WTC11 (cell line): Measurements from ENCODE around the gene KCNB1.

Source experiments
- IRF2 ChIP-seq: sonication (generic); formaldehyde crosslinking; IDR thresholded peaks from 2 replicates; pipeline ENCODE4 v1.8.0; 2022; ENCODE audit warnings: low read depth, missing genetic modification reagents, borderline replicate concordance
- NFYB ChIP-seq: sonication (generic); formaldehyde crosslinking; conservative IDR thresholded peaks from 2 replicates; pipeline ENCODE4 v1.8.0; 2022; ENCODE audit warnings: low read depth, missing genetic modification reagents
- RELA ChIP-seq: sonication (generic); formaldehyde crosslinking; IDR thresholded peaks from 2 replicates; pipeline ENCODE4 v1.8.1; 2022; ENCODE audit warnings: missing genetic modification reagents, mild to moderate bottlenecking, borderline replicate concordance
- TCF7 ChIP-seq: sonication (generic); formaldehyde crosslinking; IDR thresholded peaks from 2 replicates; pipeline ENCODE4 v1.8.0; 2022; ENCODE audit warnings: mild to moderate bottlenecking, low read depth, missing genetic modification reagents, moderate library complexity
- ZBTB21 ChIP-seq: sonication (generic); formaldehyde crosslinking; IDR thresholded peaks from 2 replicates; pipeline ENCODE4 v1.8.1; 2023; ENCODE audit warnings: mild to moderate bottlenecking, missing genetic modification reagents, borderline replicate concordance
- ZNF219 ChIP-seq: sonication (generic); formaldehyde crosslinking; IDR thresholded peaks from 2 replicates; pipeline ENCODE4 v1.8.0; 2023; ENCODE audit warnings: missing genetic modification reagents, mild to moderate bottlenecking, borderline replicate concordance
- TF ChIP-seq, protein P1 (sequence below): sonication (generic); formaldehyde crosslinking; IDR thresholded peaks from 2 replicates; pipeline ENCODE4 v1.8.1; 2023; ENCODE audit warnings: mild to moderate bottlenecking, missing genetic modification reagents, moderate library complexity
- TF ChIP-seq, protein P2 (sequence below): fragments of 200-600 bp; IDR thresholded peaks from 2 replicates; pipeline ENCODE4 v1.8.0; 2022; ENCODE audit warnings: antibody characterized with exemption
- TF ChIP-seq, protein P3 (sequence below): sonication (generic); formaldehyde crosslinking; IDR thresholded peaks from 2 replicates; pipeline ENCODE4 v1.8.1; 2022; ENCODE audit warnings: low read depth, mild to moderate bottlenecking, moderate library complexity, missing genetic modification reagents, borderline replicate concordance
- TF ChIP-seq, protein P4 (sequence below): sonication (generic); formaldehyde crosslinking; conservative IDR thresholded peaks from 2 replicates; pipeline ENCODE4 v1.8.1; 2023; ENCODE audit warnings: mild to moderate bottlenecking, low read depth, missing genetic modification reagents, moderate library complexity
- TF ChIP-seq, protein P5 (sequence below): sonication (generic); formaldehyde crosslinking; IDR thresholded peaks from 2 replicates; pipeline ENCODE4 v1.8.1; 2022; ENCODE audit warnings: mild to moderate bottlenecking, moderate library complexity, missing genetic modification reagents

DNA sequence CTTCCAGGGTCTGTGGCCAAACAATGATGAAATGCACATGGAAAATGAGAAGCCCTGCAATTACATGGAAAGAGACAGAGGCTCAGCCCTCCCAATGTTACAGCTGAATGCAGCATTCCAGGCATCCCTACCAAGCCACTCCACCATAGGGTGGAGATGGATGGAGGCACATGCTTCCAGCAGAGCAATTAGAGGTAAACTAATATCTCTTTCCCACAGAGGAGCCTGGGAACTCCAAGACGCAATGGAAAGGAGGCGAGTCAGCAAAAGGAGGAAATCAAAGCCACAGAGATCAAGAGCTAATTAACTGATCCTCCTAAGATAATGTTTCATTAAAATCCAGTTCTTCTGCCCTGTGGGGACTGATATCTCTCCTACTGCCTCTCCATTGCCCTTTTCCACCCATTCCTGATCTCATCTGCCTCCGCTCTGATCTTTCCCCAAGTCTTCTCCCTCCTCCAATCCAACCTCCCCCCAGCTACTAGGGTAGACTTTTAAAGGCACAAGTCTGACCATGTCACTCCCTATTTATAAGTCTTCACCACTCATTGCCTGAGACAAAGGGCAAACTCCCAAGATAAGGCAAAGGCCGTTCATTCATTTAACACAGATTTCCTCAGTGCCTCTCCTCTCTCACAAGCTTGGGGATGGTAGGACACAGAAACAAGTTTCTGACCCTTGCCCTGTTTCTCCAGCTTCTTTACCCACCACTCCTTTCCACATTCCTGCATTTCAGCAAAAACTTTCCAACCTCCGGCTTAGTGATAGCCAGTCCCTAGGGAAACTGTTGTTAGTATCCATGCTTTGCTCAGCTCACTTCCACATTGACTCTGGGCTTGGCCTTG lies 14.3 kb upstream of the KCNB1 start:
- TF ChIP-seq NFYB, result no peak
- no peak for TF ChIP-seq ZBTB21
- TF ChIP-seq, protein P1, sequence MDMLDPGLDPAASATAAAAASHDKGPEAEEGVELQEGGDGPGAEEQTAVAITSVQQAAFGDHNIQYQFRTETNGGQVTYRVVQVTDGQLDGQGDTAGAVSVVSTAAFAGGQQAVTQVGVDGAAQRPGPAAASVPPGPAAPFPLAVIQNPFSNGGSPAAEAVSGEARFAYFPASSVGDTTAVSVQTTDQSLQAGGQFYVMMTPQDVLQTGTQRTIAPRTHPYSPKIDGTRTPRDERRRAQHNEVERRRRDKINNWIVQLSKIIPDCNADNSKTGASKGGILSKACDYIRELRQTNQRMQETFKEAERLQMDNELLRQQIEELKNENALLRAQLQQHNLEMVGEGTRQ (CRISPR knock-in tag), result no peak
- TF ChIP-seq, protein P2, sequence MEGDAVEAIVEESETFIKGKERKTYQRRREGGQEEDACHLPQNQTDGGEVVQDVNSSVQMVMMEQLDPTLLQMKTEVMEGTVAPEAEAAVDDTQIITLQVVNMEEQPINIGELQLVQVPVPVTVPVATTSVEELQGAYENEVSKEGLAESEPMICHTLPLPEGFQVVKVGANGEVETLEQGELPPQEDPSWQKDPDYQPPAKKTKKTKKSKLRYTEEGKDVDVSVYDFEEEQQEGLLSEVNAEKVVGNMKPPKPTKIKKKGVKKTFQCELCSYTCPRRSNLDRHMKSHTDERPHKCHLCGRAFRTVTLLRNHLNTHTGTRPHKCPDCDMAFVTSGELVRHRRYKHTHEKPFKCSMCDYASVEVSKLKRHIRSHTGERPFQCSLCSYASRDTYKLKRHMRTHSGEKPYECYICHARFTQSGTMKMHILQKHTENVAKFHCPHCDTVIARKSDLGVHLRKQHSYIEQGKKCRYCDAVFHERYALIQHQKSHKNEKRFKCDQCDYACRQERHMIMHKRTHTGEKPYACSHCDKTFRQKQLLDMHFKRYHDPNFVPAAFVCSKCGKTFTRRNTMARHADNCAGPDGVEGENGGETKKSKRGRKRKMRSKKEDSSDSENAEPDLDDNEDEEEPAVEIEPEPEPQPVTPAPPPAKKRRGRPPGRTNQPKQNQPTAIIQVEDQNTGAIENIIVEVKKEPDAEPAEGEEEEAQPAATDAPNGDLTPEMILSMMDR, result no peak
- TF ChIP-seq IRF2, result no peak
- TF ChIP-seq TCF7 (CRISPR knock-in tag), result no peak
- TF ChIP-seq, protein P3, sequence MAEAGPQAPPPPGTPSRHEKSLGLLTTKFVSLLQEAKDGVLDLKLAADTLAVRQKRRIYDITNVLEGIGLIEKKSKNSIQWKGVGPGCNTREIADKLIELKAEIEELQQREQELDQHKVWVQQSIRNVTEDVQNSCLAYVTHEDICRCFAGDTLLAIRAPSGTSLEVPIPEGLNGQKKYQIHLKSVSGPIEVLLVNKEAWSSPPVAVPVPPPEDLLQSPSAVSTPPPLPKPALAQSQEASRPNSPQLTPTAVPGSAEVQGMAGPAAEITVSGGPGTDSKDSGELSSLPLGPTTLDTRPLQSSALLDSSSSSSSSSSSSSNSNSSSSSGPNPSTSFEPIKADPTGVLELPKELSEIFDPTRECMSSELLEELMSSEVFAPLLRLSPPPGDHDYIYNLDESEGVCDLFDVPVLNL (CRISPR knock-in tag), result no peak
- TF ChIP-seq, protein P4, sequence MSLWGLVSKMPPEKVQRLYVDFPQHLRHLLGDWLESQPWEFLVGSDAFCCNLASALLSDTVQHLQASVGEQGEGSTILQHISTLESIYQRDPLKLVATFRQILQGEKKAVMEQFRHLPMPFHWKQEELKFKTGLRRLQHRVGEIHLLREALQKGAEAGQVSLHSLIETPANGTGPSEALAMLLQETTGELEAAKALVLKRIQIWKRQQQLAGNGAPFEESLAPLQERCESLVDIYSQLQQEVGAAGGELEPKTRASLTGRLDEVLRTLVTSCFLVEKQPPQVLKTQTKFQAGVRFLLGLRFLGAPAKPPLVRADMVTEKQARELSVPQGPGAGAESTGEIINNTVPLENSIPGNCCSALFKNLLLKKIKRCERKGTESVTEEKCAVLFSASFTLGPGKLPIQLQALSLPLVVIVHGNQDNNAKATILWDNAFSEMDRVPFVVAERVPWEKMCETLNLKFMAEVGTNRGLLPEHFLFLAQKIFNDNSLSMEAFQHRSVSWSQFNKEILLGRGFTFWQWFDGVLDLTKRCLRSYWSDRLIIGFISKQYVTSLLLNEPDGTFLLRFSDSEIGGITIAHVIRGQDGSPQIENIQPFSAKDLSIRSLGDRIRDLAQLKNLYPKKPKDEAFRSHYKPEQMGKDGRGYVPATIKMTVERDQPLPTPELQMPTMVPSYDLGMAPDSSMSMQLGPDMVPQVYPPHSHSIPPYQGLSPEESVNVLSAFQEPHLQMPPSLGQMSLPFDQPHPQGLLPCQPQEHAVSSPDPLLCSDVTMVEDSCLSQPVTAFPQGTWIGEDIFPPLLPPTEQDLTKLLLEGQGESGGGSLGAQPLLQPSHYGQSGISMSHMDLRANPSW (CRISPR knock-in tag), result no peak
- TF ChIP-seq, protein P5, sequence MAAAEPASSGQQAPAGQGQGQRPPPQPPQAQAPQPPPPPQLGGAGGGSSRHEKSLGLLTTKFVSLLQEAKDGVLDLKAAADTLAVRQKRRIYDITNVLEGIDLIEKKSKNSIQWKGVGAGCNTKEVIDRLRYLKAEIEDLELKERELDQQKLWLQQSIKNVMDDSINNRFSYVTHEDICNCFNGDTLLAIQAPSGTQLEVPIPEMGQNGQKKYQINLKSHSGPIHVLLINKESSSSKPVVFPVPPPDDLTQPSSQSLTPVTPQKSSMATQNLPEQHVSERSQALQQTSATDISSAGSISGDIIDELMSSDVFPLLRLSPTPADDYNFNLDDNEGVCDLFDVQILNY (CRISPR knock-in tag), result no peak
- TF ChIP-seq RELA, result no peak
- no peak for TF ChIP-seq ZNF219 (CRISPR knock-in tag)
